IMR-90 (cell line): Measurements from ENCODE around the gene BRAT1. TPM values are rescaled to one million over a fixed set of nuclear protein-coding genes. Genes with fewer than 3 reads are reported as not detected.

Experiments used
- ATAC-seq: fragments of 200-7000 bp; cut with Tn5 transposase; 2 replicates; pipeline ENCODE4 v1.9.1; 2020; ENCODE audit warnings: low read depth, mild to moderate bottlenecking, moderate library complexity
- BruUV-seq: library from RNA; stranded (reverse); fragments of 400-500 nt; replicated peaks from 2 replicates; lab custom pipeline; 2021; lab: Mats Ljungman, UMichigan
- CTCF ChIA-PET: fragments of 300-600 bp; formaldehyde crosslinking; extraction: SDS; loops from one replicate; lab custom pipeline; 2021; ENCODE audit warnings: antibody characterized with exemption; lab: Yijun Ruan, JAX
- POLR2A ChIA-PET: fragments of 300-600 bp; sonication (Branson Sonifier 250); formaldehyde crosslinking; loops from one replicate; lab custom pipeline; 2022; ENCODE audit warnings: antibody characterized with exemption; ENCODE audit not compliant: unreplicated experiment; lab: Charles Lee
- DNase-seq: peaks from one replicate; pipeline ENCODE4 v3.0.0; 2013
- H2AFZ ChIP-seq: replicated peaks from 2 replicates; pipeline ENCODE3; 2013; ENCODE audit warnings: low read length, mild to moderate bottlenecking; ENCODE audit not compliant: poor library complexity
- H2AK5ac ChIP-seq: 2 replicates; pipeline ENCODE4 v1.6.1; 2013; ENCODE audit warnings: low read depth, low read length, inconsistent platforms
- H2AK9ac ChIP-seq: replicated peaks from 2 replicates; pipeline ENCODE3; 2013; ENCODE audit warnings: mild to moderate bottlenecking, low read depth, low read length, moderate library complexity; ENCODE audit not compliant: poor library complexity
- H2BK120ac ChIP-seq: 2 replicates; pipeline ENCODE4 v1.6.1; 2013; ENCODE audit warnings: low read depth, low read length, inconsistent platforms
- H2BK15ac ChIP-seq: 3 replicates; pipeline ENCODE4 v1.6.1; 2013; ENCODE audit warnings: low read depth, low read length, inconsistent platforms
- H2BK20ac ChIP-seq: 2 replicates; pipeline ENCODE4 v1.6.1; 2013; ENCODE audit warnings: low read depth, mild to moderate bottlenecking, inconsistent platforms, low read length, moderate library complexity
- H2BK5ac ChIP-seq: 2 replicates; pipeline ENCODE4 v1.6.1; 2013; ENCODE audit warnings: mild to moderate bottlenecking, low read depth, low read length, inconsistent platforms; ENCODE audit not compliant: poor library complexity, severe bottlenecking
- H3K14ac ChIP-seq: replicated peaks from 2 replicates; pipeline ENCODE4 v1.6.1; 2013; ENCODE audit warnings: low read depth, low read length, inconsistent platforms
- H3K18ac ChIP-seq: 2 replicates; pipeline ENCODE4 v1.6.1; 2013; ENCODE audit warnings: low read depth, low read length, control low read depth
- H3K23ac ChIP-seq: 2 replicates; pipeline ENCODE4 v1.6.1; 2013; ENCODE audit warnings: low read depth, low read length, inconsistent platforms
- H3K27ac ChIP-seq: 2 replicates; pipeline ENCODE4 v1.5.1; 2013; ENCODE audit warnings: mild to moderate bottlenecking, control low read depth, low read length; ENCODE audit not compliant: insufficient read depth
- H3K27me3 ChIP-seq: 2 replicates; pipeline ENCODE4 v1.6.1; 2013; ENCODE audit warnings: low read length; ENCODE audit not compliant: control insufficient read depth, insufficient read depth
- H3K36me3 ChIP-seq: 2 replicates; pipeline ENCODE4 v1.6.1; 2013; ENCODE audit warnings: low read length, mixed read lengths; ENCODE audit not compliant: control insufficient read depth, insufficient read depth
- H3K4ac ChIP-seq: 2 replicates; pipeline ENCODE4 v1.6.1; 2013; ENCODE audit warnings: low read depth, low read length, inconsistent platforms
- H3K4me1 ChIP-seq: 2 replicates; pipeline ENCODE4 v1.6.1; 2013; ENCODE audit warnings: low read length, mixed read lengths; ENCODE audit not compliant: control insufficient read depth, insufficient read depth
- H3K4me2 ChIP-seq: 2 replicates; pipeline ENCODE4 v1.6.1; 2013; ENCODE audit warnings: low read depth, mild to moderate bottlenecking, control low read depth, low read length, moderate library complexity
- H3K4me3 ChIP-seq: 2 replicates; pipeline ENCODE4 v1.5.1; 2013; ENCODE audit warnings: low read depth, mild to moderate bottlenecking, control low read depth, low read length, moderate library complexity; ENCODE audit not compliant: insufficient read depth
- H3K56ac ChIP-seq: 2 replicates; pipeline ENCODE4 v1.6.1; 2013; ENCODE audit warnings: low read length, inconsistent platforms; ENCODE audit not compliant: insufficient read depth; ENCODE audit errors: extremely low read depth
- H3K79me1 ChIP-seq, 2 experiments: 2 replicates each; pipeline ENCODE4 v1.6.1; 2013; ENCODE audit warnings: low read length in 2 of 2, inconsistent platforms in 1 of 2, low read depth in 1 of 2
- H3K9ac ChIP-seq: 2 replicates; pipeline ENCODE4 v1.6.1; 2013; ENCODE audit warnings: low read depth, low read length, control low read depth
- H3K9me1 ChIP-seq: 2 replicates; pipeline ENCODE4 v1.6.1; 2013; ENCODE audit warnings: low read length, inconsistent platforms; ENCODE audit not compliant: insufficient read depth
- H3K9me3 ChIP-seq: 2 replicates; pipeline ENCODE4 v1.6.1; 2013; ENCODE audit warnings: low read length; ENCODE audit not compliant: control insufficient read depth, insufficient read depth
- H4K20me1 ChIP-seq: 2 replicates; pipeline ENCODE4 v1.6.1; 2013; ENCODE audit warnings: low read length, inconsistent platforms; ENCODE audit not compliant: insufficient read depth
- H4K5ac ChIP-seq: 2 replicates; pipeline ENCODE4 v1.6.1; 2013; ENCODE audit warnings: mild to moderate bottlenecking, low read depth, low read length, control low read depth
- H4K8ac ChIP-seq, 2 experiments: 2 replicates each; pipeline ENCODE4 v1.6.1; 2013; ENCODE audit warnings: low read depth in 2 of 2, low read length in 2 of 2, control low read depth in 1 of 2, inconsistent platforms in 1 of 2
- H4K91ac ChIP-seq: 2 replicates; pipeline ENCODE4 v1.6.1; 2013; ENCODE audit warnings: low read depth, low read length, inconsistent platforms; ENCODE audit not compliant: insufficient read depth
- MXI1 ChIP-seq: IDR thresholded peaks from 2 replicates; pipeline ENCODE4 v1.6.1; 2012; ENCODE audit warnings: low read depth, mild to moderate bottlenecking, low read length, moderate library complexity, borderline replicate concordance
- POLR2A ChIP-seq: IDR thresholded peaks from 2 replicates; pipeline ENCODE4 v1.6.1; 2012; ENCODE audit warnings: mild to moderate bottlenecking, low read depth, low read length
- RAD21 ChIP-seq: IDR thresholded peaks from 2 replicates; pipeline ENCODE4 v1.6.1; 2012; ENCODE audit warnings: low read length, improper control_type of control experiment
- RFX5 ChIP-seq: IDR thresholded peaks from 2 replicates; pipeline ENCODE4 v1.8.0; 2012; ENCODE audit warnings: low read depth, mild to moderate bottlenecking, low read length, moderate library complexity
- SMC3 ChIP-seq: fragments of 150-350 bp; IDR thresholded peaks from 2 replicates; pipeline ENCODE4 v1.6.1; 2016; ENCODE audit warnings: low read depth, mild to moderate bottlenecking, antibody characterized with exemption, low read length, moderate library complexity
- whole genome bisulfite sequencing, 2 experiments: methylation state at CpG; one replicate each; pipeline versions ENCODE4 v1.1.5 to v1.1.7; 2013; ENCODE audit warnings: missing lambda C conversion rate in 2 of 2; ENCODE audit not compliant: insufficient read length in 1 of 2; ENCODE audit errors: extremely low coverage in 2 of 2; 5-methylcytosine and 5-hydroxymethylcytosine counted together
- dilution Hi-C: fragments of 300-500 bp; cut with HindIII; formaldehyde crosslinking; loops from one replicate; pipeline ENCODE4 v1.14.3; 2018; ENCODE audit warnings: low sequenced_read_pairs; ENCODE audit not compliant: unreplicated experiment
- in situ Hi-C: fragments of 300-500 bp; cut with MboI; formaldehyde crosslinking; loops from 3 replicates; pipeline ENCODE4 v1.14.3; 2019; ENCODE audit warnings: low sequenced_read_pairs, inconsistent platforms, mixed read lengths
- intact Hi-C: fragments of 100-400 bp; cut with micrococcal nuclease; formaldehyde crosslinking; loops from 2 replicates; pipeline ENCODE4 v1.10.0; 2022
- polyA plus RNA-seq, 3 experiments: library from polyadenylated mRNA; depleted of rRNA; stranded (reverse); fragments of >200 nt; gene quantifications; 2 replicates each; pipeline ENCODE4 v1.2.3, GENCODE V29; 2012; ENCODE audit warnings: low replicate concordance in 1 of 3
- total RNA-seq: library from RNA; depleted of rRNA; stranded (reverse); fragments of >200 nt; gene quantifications from 2 replicates; pipeline ENCODE4 v1.2.3, GENCODE V29; 2012
- TF ChIP-seq, protein P1 (sequence below): conservative IDR thresholded peaks from 2 replicates; pipeline ENCODE4 v1.5.1; 2012; ENCODE audit warnings: mild to moderate bottlenecking, low read depth, low read length, improper control_type of control experiment

The BRAT1 gene
- total and polyA plus RNA-seq, 2 of the 4 experiments (the other 2 are of a cell fraction) = 6.8 to 21.9 TPM

DNA sequence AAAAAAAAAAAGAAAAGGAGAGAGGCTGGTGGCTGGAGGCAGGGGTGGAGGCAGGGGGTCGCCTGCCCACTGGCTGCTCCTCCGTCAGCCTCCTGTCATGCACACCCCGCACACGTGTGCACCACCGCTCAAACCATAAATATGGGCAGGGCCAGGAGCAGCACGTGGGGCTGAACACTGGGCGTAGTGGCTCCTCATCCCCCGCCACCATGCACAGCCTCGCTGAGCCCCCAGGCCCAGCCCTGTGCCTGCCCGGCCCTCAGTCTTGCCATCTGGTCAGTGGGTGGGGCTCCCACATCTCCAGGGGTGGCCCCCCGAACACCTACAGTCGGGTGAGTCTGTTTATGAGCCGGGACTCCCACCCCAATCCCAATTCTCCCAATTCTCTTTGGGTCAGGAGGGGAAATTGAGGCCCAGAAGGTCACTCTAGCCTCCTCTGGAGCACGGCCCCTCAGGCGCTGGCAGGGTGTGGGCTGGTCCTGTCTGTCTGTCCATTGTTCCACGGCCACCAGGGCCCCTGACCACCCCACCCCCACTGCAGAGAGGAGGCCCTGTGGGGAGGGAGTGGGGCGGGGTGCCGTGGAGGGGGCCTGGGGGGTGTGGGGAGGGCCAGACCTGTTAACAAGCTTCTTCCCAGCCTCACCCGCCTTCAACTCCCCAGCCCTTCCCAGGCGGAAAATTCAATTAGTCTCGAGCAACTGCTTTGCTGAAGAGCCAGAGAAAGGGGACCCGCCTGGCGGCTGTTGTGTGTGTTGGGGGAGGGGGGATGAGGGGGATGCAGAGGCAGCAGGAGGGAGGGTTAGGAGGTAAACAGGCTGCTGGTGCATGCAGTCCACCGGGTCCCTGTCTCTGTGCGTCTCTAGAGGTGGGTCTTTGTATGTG, 59.7 kb downstream of the BRAT1 start (continued):
- TF ChIP-seq MXI1 = no peak

DNA sequence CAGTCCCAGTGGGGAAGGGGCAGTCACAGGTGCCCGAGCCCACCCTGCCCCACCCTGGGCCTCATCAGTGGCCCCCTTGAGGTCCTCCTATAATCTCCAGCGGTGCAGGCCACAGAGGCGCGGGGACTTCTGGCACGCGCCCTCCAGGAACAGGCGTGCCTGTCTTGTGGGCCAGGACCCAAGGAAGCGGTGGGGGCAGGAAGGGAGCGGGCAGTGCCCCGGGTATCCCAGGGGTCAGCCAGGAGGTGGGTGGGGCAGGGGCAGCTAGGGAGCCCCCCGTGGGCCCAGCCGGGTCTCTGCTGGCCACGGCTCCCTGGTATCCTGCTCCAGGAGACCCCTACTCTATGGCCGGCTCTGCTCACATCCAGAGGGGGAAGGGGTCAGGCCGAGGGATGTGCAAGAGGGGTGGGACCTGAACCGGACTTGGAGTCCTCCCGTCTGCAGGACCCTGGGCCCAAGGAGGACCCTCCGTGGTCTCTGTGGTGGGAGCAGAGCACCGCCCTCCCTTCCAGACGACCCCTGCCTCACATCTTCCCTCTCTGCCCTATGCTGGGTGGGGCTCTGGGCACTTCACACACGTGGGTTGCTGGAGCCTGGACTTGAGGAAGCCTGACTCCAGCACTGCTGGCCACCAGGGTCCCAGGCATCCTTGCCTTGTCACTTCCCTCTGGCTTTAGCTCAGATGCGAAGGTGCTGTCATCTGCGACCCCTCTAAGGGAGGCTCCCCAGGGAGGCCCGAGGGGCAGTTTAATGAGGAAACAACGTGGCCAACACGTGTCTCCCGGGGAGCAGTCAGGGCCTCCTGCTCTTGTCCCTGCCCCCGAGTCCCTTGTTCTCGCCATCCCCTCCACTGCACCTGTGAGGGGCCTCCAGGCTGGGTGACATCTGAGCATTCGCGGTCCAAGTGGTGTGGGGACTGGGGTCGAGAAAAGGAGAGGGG, 60.9 kb downstream of the BRAT1 start:
- H4K91ac ChIP-seq = no peak overlapping the region
- H3K79me1 ChIP-seq = no peaks in the 10 kb centered on the region
- H3K9me3 ChIP-seq = no peaks in the 10 kb centered on the region
- H3K23ac ChIP-seq = no peak overlapping the region
- in situ Hi-C loops (no loop called here), intact Hi-C loops (no loop called here), dilution Hi-C loops (no loop called here)
- no peak overlapping the region for H2BK120ac ChIP-seq
- H3K4me2 ChIP-seq = no peak overlapping the region
- H3K9me1 ChIP-seq = 0 out of 2 replicates have a peak, but pooled peaks cover 4% of the 10 kb centered on the region
- H4K20me1 ChIP-seq = no peaks in the 10 kb centered on the region
- no peak overlapping the region for H3K4ac ChIP-seq
- H3K36me3 ChIP-seq = no peaks in the 10 kb centered on the region
- no peak overlapping the region for H2AK9ac ChIP-seq
- TF ChIP-seq POLR2A (no peak), SMC3 (no peak), RAD21 (no peak), RFX5 (no peak)
- TF ChIP-seq, protein P1, sequence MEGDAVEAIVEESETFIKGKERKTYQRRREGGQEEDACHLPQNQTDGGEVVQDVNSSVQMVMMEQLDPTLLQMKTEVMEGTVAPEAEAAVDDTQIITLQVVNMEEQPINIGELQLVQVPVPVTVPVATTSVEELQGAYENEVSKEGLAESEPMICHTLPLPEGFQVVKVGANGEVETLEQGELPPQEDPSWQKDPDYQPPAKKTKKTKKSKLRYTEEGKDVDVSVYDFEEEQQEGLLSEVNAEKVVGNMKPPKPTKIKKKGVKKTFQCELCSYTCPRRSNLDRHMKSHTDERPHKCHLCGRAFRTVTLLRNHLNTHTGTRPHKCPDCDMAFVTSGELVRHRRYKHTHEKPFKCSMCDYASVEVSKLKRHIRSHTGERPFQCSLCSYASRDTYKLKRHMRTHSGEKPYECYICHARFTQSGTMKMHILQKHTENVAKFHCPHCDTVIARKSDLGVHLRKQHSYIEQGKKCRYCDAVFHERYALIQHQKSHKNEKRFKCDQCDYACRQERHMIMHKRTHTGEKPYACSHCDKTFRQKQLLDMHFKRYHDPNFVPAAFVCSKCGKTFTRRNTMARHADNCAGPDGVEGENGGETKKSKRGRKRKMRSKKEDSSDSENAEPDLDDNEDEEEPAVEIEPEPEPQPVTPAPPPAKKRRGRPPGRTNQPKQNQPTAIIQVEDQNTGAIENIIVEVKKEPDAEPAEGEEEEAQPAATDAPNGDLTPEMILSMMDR = no peak
- H2AFZ ChIP-seq = no peak overlapping the region
- H3K9ac ChIP-seq = no peak overlapping the region
- H3K56ac ChIP-seq = no peak overlapping the region
- no peak overlapping the region for H3K4me3 ChIP-seq
- no peak overlapping the region for H4K5ac ChIP-seq
- no peak overlapping the region for H2BK20ac ChIP-seq
- ATAC-seq = no peak
- H3K27ac ChIP-seq = no peak overlapping the region
- H2BK15ac ChIP-seq = no peak overlapping the region
- H4K8ac ChIP-seq = no peak overlapping the region
- H3K14ac ChIP-seq = no peak overlapping the region
- H3K18ac ChIP-seq = no peak overlapping the region
- no peak for DNase-seq
- ChIA-PET CTCF (no interaction called here), POLR2A (no interaction called here)
- no peak overlapping the region for H2AK5ac ChIP-seq
- H2BK5ac ChIP-seq = no peak overlapping the region
- peaks cover 10% of the 10 kb centered on the region for H3K4me1 ChIP-seq
- WGBS, 2 experiments = 86% methylated on average over 7 of the region's 32 CpGs; no CpG with 5 or more reads in 1 of the 2 experiments
- H3K27me3 ChIP-seq = peaks cover 3% of the 10 kb centered on the region; the same call in 1 of the 2 replicates
- no TSS peak for BruUV-seq
